T-helper 2 cell (primary cell): ENCODE measurements around the gene DCP1B.
"Not testable (repeated sequence)": the region's sequence is repeated elsewhere in the genome, so short reads cannot be mapped to it uniquely, and the experiment has no call there.

Experiments
- DNase-seq, 5 experiments: peaks; one replicate each; pipeline versions ENCODE4 v3.0.0 to v3.0.0-alpha.2; 2012 to 2022

DCP1B gene

GRCh38 chr12:1974812-1975211 lies 29.4 kb downstream of the DCP1B start:
- no peak for DNase-seq

- DNase-seq = no peak
These were observed 31.4 kb downstream of the DCP1B start for GRCh38 chr12:1972856-1973317.

GRCh38 chr12:1972260-1972659 lies 32.0 kb downstream of the DCP1B start:
- DNase-seq = no peak

DNA sequence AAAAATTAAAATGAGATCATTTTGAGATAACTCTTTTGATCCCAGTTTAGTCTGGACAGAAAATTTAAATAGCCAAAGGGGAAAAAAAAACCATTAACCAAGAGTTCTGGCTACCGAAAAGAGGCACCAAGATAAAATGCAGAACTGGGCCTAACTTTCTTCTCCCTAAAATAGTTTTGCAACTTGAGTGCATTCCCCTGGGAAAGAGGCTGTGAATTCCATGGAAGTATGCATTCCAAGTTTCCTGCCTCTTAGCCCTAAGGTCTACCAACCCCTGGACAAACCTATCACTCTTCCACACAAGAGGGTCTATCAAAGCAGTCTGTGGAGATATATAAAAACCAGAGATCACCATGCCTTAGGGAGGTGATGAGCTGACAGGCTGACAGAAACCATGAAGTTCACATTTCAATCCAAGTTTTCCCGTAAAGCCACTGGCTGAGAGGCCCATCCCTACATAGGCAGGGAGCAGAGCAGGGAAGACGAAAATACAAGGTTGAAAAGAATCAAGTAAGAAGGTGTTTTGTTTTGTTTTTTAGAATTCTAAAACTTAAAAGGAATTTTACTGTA lies 33.8 kb downstream of the DCP1B start:
- no peak for DNase-seq

DNA sequence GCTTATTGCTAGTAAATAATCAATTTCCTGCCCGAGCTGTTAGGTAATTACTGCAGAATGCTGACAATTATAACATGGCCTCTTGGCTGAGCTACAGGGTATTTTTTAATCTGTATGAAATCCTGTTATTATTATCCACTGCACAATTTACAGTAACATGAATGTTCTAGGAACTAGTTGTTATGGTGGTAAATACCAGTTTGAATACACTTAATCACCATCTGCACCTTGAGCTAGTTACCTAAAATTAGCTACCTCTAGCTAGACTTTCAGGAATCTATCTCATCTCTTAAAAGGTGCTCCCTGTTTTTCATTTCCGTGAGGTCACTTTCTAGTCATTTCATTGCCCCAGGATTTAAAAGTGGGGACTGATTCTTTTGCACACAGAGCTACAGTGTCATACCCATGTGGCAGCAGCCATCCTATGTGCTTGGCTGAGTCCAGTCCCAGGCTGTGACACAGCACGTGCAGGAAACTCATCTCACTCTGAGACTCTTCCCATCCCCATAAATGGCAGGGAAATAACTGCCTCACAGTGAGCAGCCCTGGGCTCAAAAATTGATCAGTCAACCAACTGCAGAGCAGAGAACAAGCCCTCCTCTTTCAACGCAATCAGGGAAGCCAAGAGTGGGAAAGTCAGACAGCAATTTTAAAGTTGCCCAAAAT lies 37.6 kb downstream of the DCP1B start:
- no peak for DNase-seq

DNA sequence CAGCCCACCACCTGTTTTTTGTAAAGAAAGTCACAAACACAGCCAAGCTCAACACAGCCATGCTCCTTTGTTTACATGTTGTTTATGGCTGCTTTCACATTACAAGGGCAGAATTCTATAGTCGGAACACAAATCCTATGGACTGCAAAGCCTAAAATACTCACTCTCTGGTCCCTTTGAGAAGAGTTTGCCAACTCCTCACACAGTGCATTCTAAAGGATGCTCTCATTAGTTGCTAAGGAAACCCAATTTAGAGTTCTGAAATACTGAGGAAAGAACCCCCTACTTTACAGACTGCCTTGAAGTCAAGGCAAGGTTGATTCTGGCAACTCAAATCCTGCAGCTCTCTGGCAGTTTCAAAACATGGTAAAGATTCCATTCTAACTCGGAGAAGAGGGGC lies 38.3 kb downstream of the DCP1B start:
- DNase-seq = no peak

DNA sequence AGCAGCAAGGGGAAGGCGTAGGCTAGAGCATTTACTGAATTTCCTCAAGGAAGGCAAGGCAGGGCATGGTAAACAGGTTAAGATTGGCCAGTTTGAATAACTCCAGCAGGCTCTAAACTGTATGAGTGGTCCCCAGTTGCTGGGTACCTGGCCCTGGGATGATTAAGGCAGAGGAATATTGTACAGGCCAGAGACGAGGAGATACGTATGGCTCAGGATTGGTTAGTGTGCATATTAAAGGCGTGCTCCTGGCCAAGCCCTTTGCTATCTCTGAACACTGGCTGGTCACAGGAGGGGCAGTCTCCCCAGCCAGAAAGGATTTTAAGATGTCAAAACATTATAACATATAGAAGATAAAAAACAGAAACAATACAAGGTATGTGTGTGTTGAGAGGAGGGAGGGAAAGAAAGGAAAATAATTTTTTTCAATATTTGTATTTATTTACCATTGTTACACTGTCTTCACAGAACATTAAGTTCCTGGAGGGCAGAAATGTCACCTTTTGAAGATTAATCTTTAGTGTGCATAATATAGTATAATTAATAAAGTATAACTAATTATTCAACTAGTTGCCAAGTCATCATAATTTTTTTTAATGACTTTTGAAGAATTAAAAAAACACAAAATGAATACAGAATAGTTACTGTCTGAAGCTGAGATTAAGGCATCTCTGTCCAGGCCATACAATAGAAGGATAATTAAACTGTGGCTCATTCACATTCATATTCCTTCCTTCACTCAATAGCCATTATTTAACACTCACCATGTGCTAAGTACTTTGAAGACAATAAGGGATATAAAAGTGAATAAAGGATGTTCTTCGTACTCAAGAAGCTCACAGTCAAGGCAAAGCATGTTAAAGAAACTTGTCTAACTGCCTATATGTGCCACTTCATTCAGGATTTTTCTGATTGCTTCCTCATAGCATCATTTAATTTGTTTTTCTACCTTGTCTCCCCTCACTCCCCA lies 41.9 kb downstream of the DCP1B start:
- no peak for DNase-seq

- no peak for DNase-seq
These were observed 47.5 kb downstream of the DCP1B start for GRCh38 chr12:1956716-1957115.

DNA sequence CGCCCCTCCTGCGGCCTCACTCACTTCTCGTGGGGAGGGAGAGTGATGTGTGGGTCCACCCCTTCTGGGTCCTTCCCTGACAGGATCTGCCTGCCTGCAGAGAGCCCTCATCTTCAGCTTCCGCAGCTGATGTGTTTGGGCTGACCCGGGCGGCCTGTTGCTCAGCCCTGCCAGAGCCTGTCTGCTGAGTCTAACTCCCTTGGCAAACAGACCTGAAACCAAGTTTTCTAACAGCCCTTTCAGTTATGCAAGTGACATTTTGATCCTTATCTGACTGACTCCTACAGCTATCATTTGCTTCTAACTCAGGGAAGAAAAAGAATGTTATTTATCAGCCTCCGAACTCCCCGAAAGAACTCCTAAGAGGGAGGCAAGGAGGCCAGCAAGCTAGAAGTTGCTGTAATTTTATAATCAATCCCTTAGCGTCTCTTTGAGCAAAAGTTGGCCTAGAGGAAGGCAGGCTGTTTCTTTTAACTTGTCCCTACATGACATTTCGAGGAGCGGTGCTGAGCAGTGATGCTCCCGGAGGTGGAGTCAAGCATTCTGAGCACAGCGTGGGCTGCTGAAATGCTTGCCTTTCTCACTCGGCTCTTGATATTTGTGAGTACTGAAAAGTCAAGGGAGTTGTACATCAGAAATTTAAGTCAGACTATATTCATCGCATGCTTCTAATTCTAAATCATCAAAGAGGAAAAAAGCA lies 54.3 kb downstream of the DCP1B start:
- peak in 1 of 5 experiments; percentile 76 for DNase-seq

DNA sequence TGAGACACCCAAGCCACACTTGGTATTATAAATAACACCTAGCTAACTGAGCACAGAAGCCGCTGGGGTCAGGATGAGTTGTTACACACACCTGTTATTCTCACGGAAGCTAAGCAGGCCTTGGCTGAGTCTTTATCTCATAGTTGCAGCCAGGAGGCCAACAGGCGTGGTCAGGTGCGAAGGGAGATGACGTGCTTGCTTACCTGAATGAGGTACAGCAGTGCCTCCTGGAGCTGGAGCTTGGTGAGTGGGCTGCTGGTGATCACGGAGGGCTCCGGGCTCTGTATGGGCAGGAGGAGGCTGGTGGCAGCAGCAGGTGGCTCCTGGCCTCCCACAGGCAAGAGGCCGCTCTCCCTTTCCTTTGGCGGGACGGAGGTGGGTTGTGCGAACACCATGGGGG lies 55.4 kb downstream of the DCP1B start:
- no peak for DNase-seq

DNA sequence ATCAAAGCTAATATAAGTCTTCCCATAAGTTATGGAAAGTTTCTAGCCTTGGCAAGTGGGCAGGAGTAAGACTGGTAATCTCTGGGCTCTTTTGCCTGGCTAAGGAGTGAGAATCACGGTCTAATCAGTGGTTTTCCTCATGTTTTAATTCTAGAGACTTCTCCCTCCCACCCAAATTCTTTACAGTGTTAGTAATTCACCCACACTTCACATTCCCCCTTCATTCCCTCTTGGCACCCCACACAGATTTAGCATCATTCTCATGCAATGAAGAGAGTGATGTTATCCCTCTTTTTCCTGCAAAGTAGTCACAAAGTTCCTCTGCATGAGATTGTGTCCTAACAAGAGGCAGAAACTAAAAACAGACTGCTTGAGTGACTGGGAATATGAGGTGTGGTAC lies 57.2 kb downstream of the DCP1B start:
- DNase-seq = no peak

GRCh38 chr12:1946296-1946695 lies 58.0 kb downstream of the DCP1B start:
- DNase-seq = no peak

- not testable (repeated sequence) for DNase-seq
These were observed 58.8 kb downstream of the DCP1B start for GRCh38 chr12:1945502-1945901.

GRCh38 chr12:1939801-1940607 lies 64.3 kb downstream of the DCP1B start:
- peak; percentile 67 to 87 (median 81) for DNase-seq

- no peak for DNase-seq
These were observed 64.9 kb downstream of the DCP1B start for GRCh38 chr12:1939331-1939730.

GRCh38 chr12:1937481-1938224 lies 66.6 kb downstream of the DCP1B start:
- no peak for DNase-seq

GRCh38 chr12:1936406-1937320 lies 67.6 kb downstream of the DCP1B start:
- DNase-seq = no peak

GRCh38 chr12:1935700-1936378 lies 68.4 kb downstream of the DCP1B start:
- no peak for DNase-seq

GRCh38 chr12:1935242-1935641 lies 69.0 kb downstream of the DCP1B start:
- no peak for DNase-seq

- DNase-seq = no peak
These were observed 69.4 kb downstream of the DCP1B start for GRCh38 chr12:1934831-1935230.
